SU-DHL-6 (cell line): ENCODE data around the gene XIRP2.

ENCODE experiments used
- CTCF ChIP-seq: fragments of 200-600 bp; sonication (generic); IDR thresholded peaks from one replicate; pipeline ENCODE4 v1.5.1; 2017; ENCODE audit warnings: antibody characterized with exemption, mild to moderate bottlenecking, low read length, moderate library complexity; ENCODE audit not compliant: insufficient read depth, poor library complexity, severe bottlenecking
- EZH2phosphoT487 ChIP-seq: fragments of 200-600 bp; sonication (generic), shearing (Covaris generic); conservative IDR thresholded peaks from 2 replicates; pipeline ENCODE4 v1.6.1; 2018; ENCODE audit warnings: mild to moderate bottlenecking, antibody characterized with exemption, low read length, moderate library complexity, mixed read lengths

GRCh38 chr2:167005096-167005495, 116.8 kb downstream of the XIRP2 start:
- TF ChIP-seq CTCF (no peak), EZH2phosphoT487 (no peak)
